H1 (cell line): ENCODE data around the gene PSMA2. TPM values are rescaled to one million over a fixed set of nuclear protein-coding genes. Genes with fewer than 3 reads are reported as not detected.

Experiments used
- CTCF ChIA-PET: fragments of 300-600 bp; sonication (Branson Sonifier 250); formaldehyde crosslinking; loops from one replicate; lab custom pipeline; 2021; ENCODE audit not compliant: partially characterized antibody; lab: Charles Lee
- POLR2A ChIA-PET: fragments of 300-600 bp; sonication (Branson Sonifier 250); formaldehyde crosslinking; loops from one replicate; lab custom pipeline; 2021; ENCODE audit warnings: inconsistent platforms; ENCODE audit not compliant: partially characterized antibody; lab: Charles Lee
- DNase-seq, 2 experiments: peaks; one replicate each; pipeline versions ENCODE4 v3.0.0 to v3.0.0-alpha.2; 2010 to 2022; ENCODE audit warnings: low spot score in 2 of 2, low read depth in 1 of 2, mixed read lengths in 1 of 2
- FAIRE-seq: peaks from 2 replicates; lab custom pipeline; 2011; peaks lifted over from hg19 to GRCh38; lab: Jason Lieb, UNC
- H2AFZ ChIP-seq: 2 replicates; pipeline ENCODE4 v1.8.1; 2012; ENCODE audit warnings: low read length, inconsistent platforms
- H2AK5ac ChIP-seq: 2 replicates; pipeline ENCODE4 v1.6.1; 2013; ENCODE audit warnings: low read depth, low read length
- H2BK120ac ChIP-seq: replicated peaks from 2 replicates; pipeline ENCODE3; 2013; ENCODE audit warnings: low read depth, low read length, inconsistent platforms
- H2BK12ac ChIP-seq: 2 replicates; pipeline ENCODE4 v1.6.1; 2013; ENCODE audit warnings: low read depth, low read length
- H2BK15ac ChIP-seq: 2 replicates; pipeline ENCODE4 v1.6.1; 2013; ENCODE audit warnings: low read length
- H2BK20ac ChIP-seq: 2 replicates; pipeline ENCODE4 v1.6.1; 2013; ENCODE audit warnings: low read length
- H2BK5ac ChIP-seq: 2 replicates; pipeline ENCODE4 v1.6.1; 2013; ENCODE audit warnings: low read depth, low read length
- H3K14ac ChIP-seq: 2 replicates; pipeline ENCODE4 v1.6.1; 2013; ENCODE audit warnings: inconsistent platforms; ENCODE audit not compliant: insufficient read length
- H3K18ac ChIP-seq: 2 replicates; pipeline ENCODE4 v1.6.1; 2013; ENCODE audit warnings: low read length; ENCODE audit errors: extremely low read depth
- H3K23ac ChIP-seq: 2 replicates; pipeline ENCODE4 v1.6.1; 2013; ENCODE audit warnings: inconsistent platforms; ENCODE audit not compliant: insufficient read length
- H3K23me2 ChIP-seq: 2 replicates; pipeline ENCODE4 v1.6.1; 2013; ENCODE audit warnings: low read depth, low read length
- H3K27ac ChIP-seq: 2 replicates; pipeline ENCODE4 v1.6.1; 2011; ENCODE audit warnings: low read depth, low read length, inconsistent platforms
- H3K27me3 ChIP-seq, 4 experiments: replicated peaks in 1 of 4; 1 replicate in 1 of 4; 2 replicates in 3 of 4; pipeline versions ENCODE4 v1.6.1 to v1.8.1; 2011 to 2013; ENCODE audit warnings: low read length in 3 of 4, mild to moderate bottlenecking in 3 of 4, inconsistent platforms in 2 of 4, mixed read lengths in 2 of 4, moderate library complexity in 1 of 4; ENCODE audit not compliant: control insufficient read depth in 3 of 4, insufficient read depth in 3 of 4; ENCODE audit errors: extremely low read depth in 1 of 4
- H3K36me3 ChIP-seq, 4 experiments: 2 replicates each; pipeline versions ENCODE4 v1.6.1 to v1.8.1; 2011 to 2013; ENCODE audit warnings: mild to moderate bottlenecking in 4 of 4, low read length in 3 of 4, moderate library complexity in 2 of 4, control low read depth in 1 of 4, inconsistent platforms in 1 of 4; ENCODE audit not compliant: insufficient read depth in 4 of 4, control insufficient read depth in 2 of 4
- H3K4ac ChIP-seq: replicated peaks from 2 replicates; pipeline ENCODE3; 2013; ENCODE audit warnings: low read length, low read depth, mixed read lengths, inconsistent platforms; ENCODE audit not compliant: insufficient read length
- H3K4me1 ChIP-seq, 4 experiments: replicated peaks in 1 of 4; 1 replicate in 1 of 4; 2 replicates in 3 of 4; pipeline versions ENCODE4 v1.6.1 to v1.8.1; 2011 to 2013; ENCODE audit warnings: low read length in 3 of 4, inconsistent platforms in 2 of 4, mixed read lengths in 1 of 4; ENCODE audit not compliant: insufficient read depth in 4 of 4, control insufficient read depth in 3 of 4
- H3K4me2 ChIP-seq, 2 experiments: 2 replicates each; pipeline versions ENCODE4 v1.6.1 to v1.8.1; 2011 to 2013; ENCODE audit warnings: low read depth in 2 of 2, low read length in 2 of 2, control low read depth in 1 of 2, inconsistent platforms in 1 of 2, mild to moderate bottlenecking in 1 of 2; ENCODE audit not compliant: insufficient read depth in 1 of 2
- H3K4me3 ChIP-seq, 4 experiments: fragments of 200-600, 300-600 bp in 1 of 4; sonication (generic), shearing (Covaris generic), sonication (Bioruptor Twin) in 1 of 4; 2 replicates each; pipeline versions ENCODE4 v1.5.1 to v1.8.1; 2011 to 2016; ENCODE audit warnings: low read length in 4 of 4, low read depth in 3 of 4, control low read depth in 2 of 4, inconsistent platforms in 2 of 4, mild to moderate bottlenecking in 2 of 4, mixed read lengths in 1 of 4, moderate library complexity in 1 of 4; ENCODE audit not compliant: insufficient read depth in 2 of 4; ENCODE audit errors: extremely low read depth in 1 of 4
- H3K56ac ChIP-seq: replicated peaks from 2 replicates; pipeline ENCODE3; 2013; ENCODE audit warnings: low read depth, mild to moderate bottlenecking, mixed read lengths, low read length, inconsistent platforms; ENCODE audit not compliant: insufficient read length
- H3K79me1 ChIP-seq: 2 replicates; pipeline ENCODE4 v1.6.1; 2013; ENCODE audit warnings: low read depth, low read length, control low read depth
- H3K79me2 ChIP-seq, 2 experiments: 2 replicates each; pipeline versions ENCODE4 v1.6.1 to v1.8.1; 2012 to 2013; ENCODE audit warnings: low read length in 2 of 2, mild to moderate bottlenecking in 2 of 2, inconsistent platforms in 1 of 2; ENCODE audit not compliant: insufficient read depth in 2 of 2, control insufficient read depth in 1 of 2
- H3K9ac ChIP-seq, 4 experiments: replicated peaks in 1 of 4; 1 replicate in 1 of 4; 2 replicates in 3 of 4; pipeline versions ENCODE4 v1.6.1 to v1.8.1; 2011 to 2013; ENCODE audit warnings: low read depth in 3 of 4, low read length in 3 of 4, control low read depth in 2 of 4, mild to moderate bottlenecking in 2 of 4, moderate library complexity in 2 of 4, inconsistent platforms in 1 of 4; ENCODE audit errors: extremely low read depth in 1 of 4
- H3K9me3 ChIP-seq, 2 experiments: 2 replicates each; pipeline versions ENCODE4 v1.6.1 to v1.8.1; 2012 to 2013; ENCODE audit warnings: mild to moderate bottlenecking in 2 of 2, moderate library complexity in 2 of 2, control low read depth in 1 of 2, inconsistent platforms in 1 of 2, low read depth in 1 of 2, low read length in 1 of 2, mixed read lengths in 1 of 2; ENCODE audit not compliant: insufficient read depth in 2 of 2
- H4K20me1 ChIP-seq, 2 experiments: replicated peaks in 1 of 2; 2 replicates each; pipeline versions ENCODE3 to v1.8.1; 2011 to 2013; ENCODE audit warnings: inconsistent platforms in 2 of 2, low read length in 2 of 2, mild to moderate bottlenecking in 1 of 2; ENCODE audit not compliant: insufficient read depth in 2 of 2, control insufficient read depth in 1 of 2
- H4K5ac ChIP-seq: 2 replicates; pipeline ENCODE4 v1.6.1; 2013; ENCODE audit warnings: low read length, low read depth, mixed read lengths, inconsistent platforms; ENCODE audit not compliant: insufficient read length
- H4K8ac ChIP-seq: 2 replicates; pipeline ENCODE4 v1.8.0; 2013; ENCODE audit warnings: mild to moderate bottlenecking, moderate library complexity, low read length, inconsistent platforms; ENCODE audit not compliant: insufficient read depth; ENCODE audit errors: extremely low read depth
- H4K91ac ChIP-seq: replicated peaks from 2 replicates; pipeline ENCODE3; 2013; ENCODE audit warnings: low read length, mixed read lengths, inconsistent platforms; ENCODE audit not compliant: insufficient read length
- BRCA1 ChIP-seq: IDR thresholded peaks from 2 replicates; pipeline ENCODE4 v1.6.1; 2012; ENCODE audit warnings: low read depth, low read length, improper control_type of control experiment
- CBX8 ChIP-seq: fragments of 300-800, 300-1000 bp; sonication (generic); IDR thresholded peaks from 2 replicates; pipeline ENCODE4 v1.7.1; 2016; ENCODE audit warnings: low read depth, low read length, borderline replicate concordance
- SIN3A ChIP-seq, 2 experiments: IDR thresholded peaks in 1 of 2; conservative IDR thresholded peaks in 1 of 2; 2 replicates each; pipeline ENCODE4 v1.6.1; 2011 to 2012; ENCODE audit warnings: low read length in 2 of 2, improper control_type of control experiment in 1 of 2, low read depth in 1 of 2, mild to moderate bottlenecking in 1 of 2
- WGBS, 2 experiments: shearing (Covaris generic) in 1 of 2; methylation state at CpG; one replicate each; pipeline versions ENCODE4 v1.1.6 to v1.1.7; 2013 to 2015; ENCODE audit warnings: low lambda C conversion rate in 2 of 2, mixed read lengths in 2 of 2, inconsistent platforms in 1 of 2, low coverage in 1 of 2, missing lambda C conversion rate in 1 of 2; ENCODE audit not compliant: insufficient replicate concordance in 2 of 2, insufficient coverage in 1 of 2, insufficient read length in 1 of 2; ENCODE audit errors: extremely low coverage in 1 of 2, missing lambda C conversion rate in 1 of 2; 5-methylcytosine and 5-hydroxymethylcytosine counted together
- polyA plus RNA-seq, 7 experiments: library from polyadenylated mRNA; depleted of rRNA in 3 of 7; stranded (reverse) in 5 of 7; unstranded in 2 of 7; fragments of >200 nt in 5 of 7; fragments of 200-250 nt in 2 of 7; gene quantifications; 1 replicate in 5 of 7; 2 replicates in 1 of 7; 4 replicates in 1 of 7; pipeline versions ENCODE4 v1.2.1 to v1.2.3, GENCODE V29; 2011 to 2013; ENCODE audit warnings: missing spikeins in 2 of 7, mixed read lengths in 2 of 7
- total RNA-seq: library from RNA; stranded (reverse); fragmentation: NEBNext Ultra II Directional; extraction: Animal tissue kit (Norgen Biotek cat#: 25700); gene quantifications from 2 replicates; pipeline ENCODE4 v1.2.1, GENCODE V29; 2021

Gene PSMA2
- total and polyA plus RNA-seq, 2 of the 8 experiments (the other 6 are each of a cell fraction or from before 2014, with no cell fraction given) = 211 to 259 TPM

- no peak overlapping the region for H3K56ac ChIP-seq
- no peaks in the 10 kb centered on the region for H4K20me1 ChIP-seq
- no peaks in the 10 kb centered on the region for H3K4me1 ChIP-seq
- H3K4me2 ChIP-seq = no peak overlapping the region
- H3K9me3 ChIP-seq = peaks cover under 1 to 7% of the 10 kb centered on the region in 2 experiments; a peak in 1 of 4 replicates
- no peaks in the 10 kb centered on the region for H3K27me3 ChIP-seq
- TF ChIP-seq CBX8 (no peak), BRCA1 (no peak), SIN3A (conservative IDR thresholded peaks at IDR 0.05 in 1 of 2, IDR thresholded peaks at IDR 0.05 in 1 of 2; ENCODE audit: low read depth in 1 of 2, low read length in 2 of 2) (no peak)
- H3K4me3 ChIP-seq = no peak overlapping the region
- peak overlapping the region; percentile 80; the same call in 1 of the 2 replicates for H2AK5ac ChIP-seq
- H3K79me1 ChIP-seq = no peaks in the 10 kb centered on the region
- H4K5ac ChIP-seq = no peak overlapping the region
- DNase-seq = no peak
- no peak for FAIRE-seq
- no peak overlapping the region for H3K23ac ChIP-seq
- no peak overlapping the region for H3K9ac ChIP-seq
- peak overlapping the region; percentile 48; the same call in 1 of the 2 replicates for H4K8ac ChIP-seq
- no peak overlapping the region for H3K27ac ChIP-seq
- no peaks in the 10 kb centered on the region; the same call in 1 of the 2 replicates for H3K23me2 ChIP-seq
- peak overlapping the region; percentile 24; the same call in 1 of the 2 replicates for H2BK20ac ChIP-seq
- peak overlapping the region; percentile 40; the same call in 1 of the 2 replicates for H2BK15ac ChIP-seq
- peak overlapping the region; percentile 51; the same call in 1 of the 2 replicates for H3K18ac ChIP-seq
- CTCF ChIA-PET = interaction anchor here (0.6 to 2.8 kb wide), 14 partner anchors 8 to 938 kb away, joined by 3 to 13 read pairs (median 4); no protein-coding TSS in a partner anchor
- H4K91ac ChIP-seq = peak overlapping the region; percentile 61
- H3K4ac ChIP-seq = no peak overlapping the region
- no peaks in the 10 kb centered on the region; a peak in 1 of 8 replicates for H3K36me3 ChIP-seq
- POLR2A ChIA-PET = no interaction called here
- H2BK120ac ChIP-seq = no peak overlapping the region
- no peak overlapping the region for H3K14ac ChIP-seq
- H2AFZ ChIP-seq = 0 out of 2 replicates have a peak overlapping the region, but pooled peaks have one; percentile 21
- H2BK5ac ChIP-seq = peak overlapping the region; percentile 55
- WGBS, 2 experiments = 89% methylated on average over 3 of the region's 3 CpGs; no CpG with 5 or more reads in 1 of the 2 experiments
- no peaks in the 10 kb centered on the region for H3K79me2 ChIP-seq
- peak overlapping the region; percentile 94; the same call in 1 of the 2 replicates for H2BK12ac ChIP-seq
Measured at GRCh38 chr7:42878303-42878702, 53.7 kb downstream of the PSMA2 start.
